Measurements from ENCODE around the gene HTR2C.
A peak's percentile ranks its signal among the peaks of the same experiment; 100 is the strongest.

The HTR2C gene

DNA sequence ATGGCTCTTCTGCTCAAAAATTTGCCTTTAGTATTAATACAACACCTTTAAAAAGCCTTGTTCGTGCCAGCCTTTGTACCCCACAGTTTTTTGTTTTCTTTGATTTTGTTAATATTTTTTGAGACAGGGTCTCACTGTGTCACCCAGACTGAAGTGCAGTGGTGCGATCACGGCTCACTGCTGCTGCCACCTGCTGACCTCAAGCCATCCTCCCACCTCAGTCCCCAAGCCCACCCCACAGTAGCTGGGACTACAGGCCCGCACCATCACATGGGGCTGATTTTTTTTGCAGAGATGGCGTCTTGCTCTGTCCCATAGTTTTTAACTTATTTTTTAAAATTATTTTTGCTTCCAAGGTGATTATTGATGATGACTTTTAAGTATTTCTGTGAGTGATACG, 134.0 kb downstream of the HTR2C start:
- DNase-seq (ENCODE audit: extremely low read depth, insufficient read length): no peak
- H3K27me3 ChIP-seq (replicated peaks; ENCODE audit: control insufficient read depth, insufficient read depth, low read length): no peaks in the 10 kb centered on the region

DNA sequence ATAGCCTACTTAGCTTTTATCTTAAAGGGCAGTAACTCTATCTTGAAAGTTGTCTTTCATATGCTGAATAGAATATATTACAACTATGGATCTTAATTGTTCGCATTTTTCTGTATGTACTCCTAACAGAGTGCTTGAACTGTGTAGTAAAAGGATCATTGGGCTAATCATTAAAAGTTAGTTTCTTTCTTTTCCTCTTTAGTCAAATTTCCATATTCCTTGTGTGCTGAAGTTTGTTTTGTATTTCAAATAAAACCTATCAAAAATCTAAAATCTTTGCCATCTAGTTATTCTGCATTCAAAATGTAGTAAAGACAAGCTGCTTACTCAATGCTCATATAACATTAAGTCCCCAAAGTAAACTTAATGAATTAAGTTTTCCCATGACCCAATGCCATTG, 182.7 kb downstream of the HTR2C start:
- H3K27me3 ChIP-seq (replicated peaks; ENCODE audit: control insufficient read depth, insufficient read depth, low read length): no peaks in the 10 kb centered on the region
- H3K4me3 ChIP-seq (replicated peaks; ENCODE audit: low read depth, low read length): no peak overlapping the region
- TF ChIP-seq, protein P1, sequence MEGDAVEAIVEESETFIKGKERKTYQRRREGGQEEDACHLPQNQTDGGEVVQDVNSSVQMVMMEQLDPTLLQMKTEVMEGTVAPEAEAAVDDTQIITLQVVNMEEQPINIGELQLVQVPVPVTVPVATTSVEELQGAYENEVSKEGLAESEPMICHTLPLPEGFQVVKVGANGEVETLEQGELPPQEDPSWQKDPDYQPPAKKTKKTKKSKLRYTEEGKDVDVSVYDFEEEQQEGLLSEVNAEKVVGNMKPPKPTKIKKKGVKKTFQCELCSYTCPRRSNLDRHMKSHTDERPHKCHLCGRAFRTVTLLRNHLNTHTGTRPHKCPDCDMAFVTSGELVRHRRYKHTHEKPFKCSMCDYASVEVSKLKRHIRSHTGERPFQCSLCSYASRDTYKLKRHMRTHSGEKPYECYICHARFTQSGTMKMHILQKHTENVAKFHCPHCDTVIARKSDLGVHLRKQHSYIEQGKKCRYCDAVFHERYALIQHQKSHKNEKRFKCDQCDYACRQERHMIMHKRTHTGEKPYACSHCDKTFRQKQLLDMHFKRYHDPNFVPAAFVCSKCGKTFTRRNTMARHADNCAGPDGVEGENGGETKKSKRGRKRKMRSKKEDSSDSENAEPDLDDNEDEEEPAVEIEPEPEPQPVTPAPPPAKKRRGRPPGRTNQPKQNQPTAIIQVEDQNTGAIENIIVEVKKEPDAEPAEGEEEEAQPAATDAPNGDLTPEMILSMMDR (IDR thresholded peaks at IDR 0.05; ENCODE audit: insufficient read depth, low read length, poor library complexity, severe bottlenecking): no peak
- H3K36me3 ChIP-seq (ENCODE audit: control insufficient read depth, insufficient read depth, low read length): no peaks in the 10 kb centered on the region
- DNase-seq (ENCODE audit: extremely low read depth, insufficient read length): no peak

More for the DNA sequence above, 134.0 kb downstream of the HTR2C start:
- H3K36me3 ChIP-seq (ENCODE audit: control insufficient read depth, insufficient read depth, low read length): no peaks in the 10 kb centered on the region
- no peak overlapping the region for H3K4me3 ChIP-seq (replicated peaks; ENCODE audit: low read depth, low read length)
- TF ChIP-seq, protein P1 (IDR thresholded peaks at IDR 0.05; ENCODE audit: insufficient read depth, low read length, poor library complexity, severe bottlenecking): peak; percentile 28

DNA sequence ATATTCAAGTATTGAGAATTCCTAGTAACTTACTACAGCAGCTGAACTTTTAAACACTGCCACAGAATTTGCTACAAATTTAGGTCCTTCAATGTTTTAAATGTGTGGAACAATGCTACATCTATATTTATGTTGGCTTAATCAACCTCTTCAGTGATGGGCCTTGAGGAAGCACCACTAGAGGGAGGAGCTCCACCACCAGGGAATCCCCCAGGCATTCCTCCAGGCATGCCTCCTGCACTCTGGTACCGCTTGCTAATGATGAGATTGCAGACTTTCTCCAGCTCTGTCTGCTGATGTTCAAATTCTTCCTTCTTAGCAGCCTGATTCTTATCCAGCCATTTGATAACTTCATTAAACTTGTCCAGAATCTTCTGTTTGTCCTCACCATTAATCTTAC, 190.8 kb downstream of the HTR2C start:
- DNase-seq (ENCODE audit: extremely low read depth, insufficient read length): no peak
- no peaks in the 10 kb centered on the region for H3K27me3 ChIP-seq (replicated peaks; ENCODE audit: control insufficient read depth, insufficient read depth, low read length)
- H3K36me3 ChIP-seq (ENCODE audit: control insufficient read depth, insufficient read depth, low read length): no peaks in the 10 kb centered on the region
- TF ChIP-seq, protein P1 (IDR thresholded peaks at IDR 0.05; ENCODE audit: insufficient read depth, low read length, poor library complexity, severe bottlenecking): no peak
- H3K4me3 ChIP-seq (replicated peaks; ENCODE audit: low read depth, low read length): no peak overlapping the region

DNA sequence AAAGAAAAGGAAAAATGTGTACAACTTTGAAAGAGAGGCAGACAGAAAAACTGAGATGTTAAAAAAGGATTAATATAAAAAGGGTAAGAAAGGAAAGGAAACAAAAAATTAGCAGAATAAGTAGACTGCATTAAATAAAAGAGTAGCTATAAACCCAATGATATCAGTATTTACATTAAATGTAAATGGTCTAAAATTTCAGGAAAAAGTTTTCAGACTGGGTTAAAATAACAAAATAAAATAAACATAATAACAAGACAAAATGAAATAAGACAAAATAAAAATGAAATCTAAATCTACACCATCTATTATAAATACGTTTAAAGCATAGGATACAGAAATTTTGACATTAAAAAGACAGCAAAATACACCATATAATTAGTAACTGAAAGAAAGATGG, 199.0 kb downstream of the HTR2C start:
- H3K4me3 ChIP-seq (replicated peaks; ENCODE audit: low read depth, low read length): no peak overlapping the region
- no peaks in the 10 kb centered on the region for H3K36me3 ChIP-seq (ENCODE audit: control insufficient read depth, insufficient read depth, low read length)
- no peak for DNase-seq (ENCODE audit: extremely low read depth, insufficient read length)
- TF ChIP-seq, protein P1 (IDR thresholded peaks at IDR 0.05; ENCODE audit: insufficient read depth, low read length, poor library complexity, severe bottlenecking): no peak
- no peaks in the 10 kb centered on the region for H3K27me3 ChIP-seq (replicated peaks; ENCODE audit: control insufficient read depth, insufficient read depth, low read length)

DNA sequence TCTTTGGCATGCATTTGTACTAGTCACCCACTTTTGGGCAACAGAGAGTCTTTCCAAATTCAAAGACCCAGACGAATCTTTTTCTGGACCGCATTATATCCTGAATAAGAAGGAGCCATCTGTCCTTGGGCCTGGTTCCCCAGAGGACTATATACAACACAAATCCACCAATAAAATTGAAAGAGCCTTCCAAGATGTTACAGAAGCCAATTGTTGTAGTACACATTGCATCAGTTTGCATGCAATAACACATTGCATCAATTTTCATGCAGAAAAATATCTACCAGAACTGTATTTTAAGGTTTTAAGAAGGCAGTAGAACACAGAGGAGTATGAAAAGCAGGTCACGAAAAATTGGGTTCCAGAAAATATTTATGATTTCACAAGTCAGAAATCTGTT, 203.2 kb downstream of the HTR2C start:
- TF ChIP-seq, protein P1 (IDR thresholded peaks at IDR 0.05; ENCODE audit: insufficient read depth, low read length, poor library complexity, severe bottlenecking): no peak
- no peaks in the 10 kb centered on the region for H3K36me3 ChIP-seq (ENCODE audit: control insufficient read depth, insufficient read depth, low read length)
- no peak overlapping the region for H3K4me3 ChIP-seq (replicated peaks; ENCODE audit: low read depth, low read length)
- H3K27me3 ChIP-seq (replicated peaks; ENCODE audit: control insufficient read depth, insufficient read depth, low read length): no peaks in the 10 kb centered on the region
- DNase-seq (ENCODE audit: extremely low read depth, insufficient read length): no peak

DNA sequence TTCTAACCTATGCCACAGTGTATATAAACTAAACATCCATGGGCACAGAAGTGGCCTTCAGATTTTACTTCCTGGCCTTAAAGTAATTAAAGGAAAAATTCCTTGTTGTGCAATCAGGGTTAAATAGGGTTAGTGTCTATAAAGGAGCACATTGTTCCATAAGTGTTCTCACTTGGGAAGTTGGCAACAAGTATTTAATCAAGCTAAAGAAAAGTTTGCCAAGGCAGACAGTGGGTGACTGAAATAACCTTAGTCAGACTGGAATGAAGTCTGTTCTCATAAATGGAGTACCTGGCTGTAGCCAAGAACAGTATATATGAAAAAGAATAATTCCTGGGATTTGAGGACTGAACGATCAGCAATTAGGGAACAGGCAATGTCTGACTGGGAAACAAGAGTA, 213.6 kb downstream of the HTR2C start:
- Histone ChIP-seq H3K4me3 (replicated peaks; ENCODE audit: low read depth, low read length) (no peak overlapping the region), H3K27me3 (replicated peaks; ENCODE audit: control insufficient read depth, insufficient read depth, low read length) (no peaks in the 10 kb centered on the region), H3K36me3 (ENCODE audit: control insufficient read depth, insufficient read depth, low read length) (no peaks in the 10 kb centered on the region)
- TF ChIP-seq, protein P1 (IDR thresholded peaks at IDR 0.05; ENCODE audit: insufficient read depth, low read length, poor library complexity, severe bottlenecking): no peak
- DNase-seq (ENCODE audit: extremely low read depth, insufficient read length): no peak
